Suppressor macrophage (primary cell): ENCODE data around the gene DMRTC2.
A peak's percentile ranks its signal among the peaks of the same experiment; 100 is the strongest.

Experiments
- DNase-seq, 4 experiments: peaks; one replicate each; pipeline ENCODE4 v3.0.0-alpha.2; 2020 to 2022

The DMRTC2 gene

DNA sequence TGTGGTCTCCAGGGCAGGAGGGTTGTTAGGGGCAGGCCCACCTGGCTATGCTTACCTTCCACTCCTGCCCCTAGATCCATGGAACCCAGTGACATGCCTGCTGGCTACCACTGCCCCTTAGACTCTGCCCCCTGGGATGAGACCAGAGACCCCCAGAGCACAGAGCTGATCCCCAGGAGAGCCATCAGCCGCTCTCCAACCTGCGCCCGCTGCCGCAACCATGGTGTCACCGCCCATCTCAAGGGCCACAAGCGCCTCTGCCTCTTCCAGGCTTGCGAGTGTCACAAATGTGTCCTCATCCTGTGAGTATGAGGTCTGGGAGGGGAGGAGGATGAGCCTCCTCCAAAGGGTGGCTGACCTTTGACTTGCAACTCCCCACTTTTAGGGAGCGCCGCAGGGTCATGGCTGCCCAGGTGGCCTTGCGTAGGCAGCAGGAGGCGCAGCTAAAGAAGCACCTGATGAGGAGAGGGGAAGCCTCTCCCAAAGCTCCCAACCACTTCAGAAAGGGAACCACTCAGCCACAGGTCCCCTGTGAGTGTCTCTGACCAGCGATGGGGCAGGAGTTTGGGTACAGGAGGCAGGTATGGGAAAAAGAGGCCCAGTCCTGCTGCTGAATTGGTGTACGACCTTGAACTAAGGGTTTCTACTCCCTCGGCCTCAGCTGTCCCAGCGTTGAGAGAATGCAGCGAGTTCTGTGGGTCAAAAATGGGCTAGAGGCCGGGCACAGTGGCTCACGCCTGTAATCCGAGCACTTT lies 2.7 kb downstream of the DMRTC2 start:
- no peak for DNase-seq

DNA sequence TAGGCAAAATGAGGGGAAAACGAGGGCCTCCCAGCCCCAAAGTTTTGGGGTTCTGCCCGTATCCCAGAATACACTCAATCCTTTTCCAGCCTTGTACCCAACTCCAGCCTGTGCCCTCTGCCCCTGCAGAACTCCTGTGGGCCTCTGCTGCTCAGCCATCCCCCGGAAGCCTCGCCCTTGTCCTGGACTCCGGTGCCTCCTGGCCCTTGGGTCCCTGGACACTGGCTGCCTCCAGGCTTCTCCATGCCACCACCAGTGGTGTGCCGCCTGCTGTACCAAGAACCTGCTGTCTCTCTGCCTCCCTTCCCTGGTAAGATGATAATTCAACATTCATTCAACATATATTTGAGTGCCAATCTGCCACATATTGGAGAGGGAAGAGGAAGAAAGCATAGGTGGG lies 3.8 kb downstream of the DMRTC2 start:
- no peak for DNase-seq

DNA sequence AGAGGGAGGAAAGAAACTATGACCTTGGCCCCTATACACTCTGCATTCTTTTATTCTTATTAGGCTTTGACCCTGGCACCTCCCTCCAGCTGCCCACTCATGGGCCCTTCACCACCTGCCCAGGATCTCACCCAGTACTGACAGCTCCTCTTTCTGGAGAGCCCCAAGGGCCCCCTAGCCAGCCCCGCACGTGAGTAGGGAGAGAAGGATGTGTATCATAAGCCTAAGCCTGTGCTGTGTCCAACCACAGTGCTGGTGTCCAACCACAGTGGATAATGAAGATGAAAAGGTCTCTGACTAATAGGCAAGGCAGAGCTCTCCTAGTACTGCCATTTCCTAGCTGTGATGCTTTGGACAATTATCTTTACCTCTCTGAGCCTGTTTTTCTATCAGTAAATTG lies 4.2 kb downstream of the DMRTC2 start:
- no peak for DNase-seq

DNA sequence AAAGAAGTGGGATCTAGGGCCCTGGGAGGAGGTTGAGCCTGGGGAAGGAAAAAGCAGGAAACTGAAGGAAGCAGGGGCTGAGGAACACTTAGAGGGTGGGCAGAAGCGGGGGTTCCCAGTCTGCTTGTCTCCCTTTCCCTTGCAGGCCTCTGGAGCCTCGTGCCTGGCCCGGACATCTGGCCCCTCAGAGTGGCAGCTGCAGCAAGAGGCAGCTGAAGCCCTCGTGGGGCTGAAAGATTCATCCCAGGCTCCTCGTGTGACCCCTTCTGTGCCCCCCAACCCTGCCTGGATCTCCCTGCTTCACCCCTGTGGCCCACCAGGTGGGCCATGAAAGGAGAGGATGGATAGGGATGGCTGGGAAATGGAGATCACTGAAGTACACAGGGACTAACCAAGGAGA lies 5.5 kb downstream of the DMRTC2 start:
- no peak for DNase-seq

DNA sequence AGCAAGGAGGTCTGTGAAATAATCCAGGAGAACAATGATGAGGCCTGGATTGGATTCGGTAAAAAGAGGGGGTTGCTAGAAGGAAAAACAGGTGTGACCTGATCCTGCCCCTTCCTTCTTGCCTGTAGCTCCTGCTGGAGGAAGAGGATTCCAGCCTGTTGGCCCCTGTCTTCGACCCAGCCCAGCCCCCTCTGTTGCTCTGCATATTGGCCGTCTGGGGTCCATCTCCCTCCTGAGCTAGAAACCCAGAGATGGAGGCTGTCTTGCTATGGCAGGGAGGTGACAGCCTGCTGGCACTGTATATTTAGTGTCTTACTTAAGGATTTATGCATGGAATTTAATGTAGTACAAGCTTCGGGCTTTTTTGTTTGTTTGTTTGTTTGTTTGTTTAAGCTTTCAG lies 6.6 kb downstream of the DMRTC2 start:
- DNase-seq, result no peak

DNA sequence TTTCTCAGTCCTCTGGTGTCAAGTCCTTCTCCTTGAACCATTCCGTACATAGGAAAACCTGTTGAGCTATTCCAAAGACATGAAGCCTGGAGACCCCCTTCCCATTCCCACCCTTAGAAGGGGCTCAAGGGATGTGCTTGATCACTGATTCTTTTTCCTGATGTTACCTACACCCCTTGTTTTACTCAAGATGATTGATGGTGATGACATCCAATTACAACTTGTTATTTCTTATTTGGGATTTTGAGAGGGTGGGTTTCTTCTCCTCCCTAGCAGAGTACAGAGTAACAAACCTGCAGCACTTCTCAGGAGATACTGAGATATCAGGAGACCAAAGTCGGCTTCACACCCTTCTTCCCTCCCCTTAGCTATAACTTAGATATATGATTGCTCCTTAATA lies 8.5 kb downstream of the DMRTC2 start:
- DNase-seq, result no peak

DNA sequence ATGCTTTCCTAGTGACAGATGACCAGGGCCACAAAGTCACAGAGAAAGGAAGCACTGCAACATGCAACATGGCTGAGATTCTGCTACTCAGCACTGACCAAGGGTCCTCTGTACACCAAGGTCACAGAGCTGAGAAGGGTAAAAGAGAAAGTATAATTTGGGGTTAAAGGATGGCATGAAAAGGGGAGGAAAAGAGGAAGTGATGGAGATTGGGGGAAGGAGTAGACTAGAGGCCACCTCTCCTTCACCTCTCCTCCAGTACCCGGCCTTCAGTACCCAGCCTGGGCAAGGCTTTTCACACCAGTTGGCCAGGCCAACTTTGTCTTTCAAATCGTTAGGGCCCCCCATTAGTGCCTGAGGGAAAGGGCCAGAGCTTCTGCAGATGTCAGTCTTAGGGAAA lies 8.9 kb downstream of the DMRTC2 start:
- DNase-seq, result no peak

DNA sequence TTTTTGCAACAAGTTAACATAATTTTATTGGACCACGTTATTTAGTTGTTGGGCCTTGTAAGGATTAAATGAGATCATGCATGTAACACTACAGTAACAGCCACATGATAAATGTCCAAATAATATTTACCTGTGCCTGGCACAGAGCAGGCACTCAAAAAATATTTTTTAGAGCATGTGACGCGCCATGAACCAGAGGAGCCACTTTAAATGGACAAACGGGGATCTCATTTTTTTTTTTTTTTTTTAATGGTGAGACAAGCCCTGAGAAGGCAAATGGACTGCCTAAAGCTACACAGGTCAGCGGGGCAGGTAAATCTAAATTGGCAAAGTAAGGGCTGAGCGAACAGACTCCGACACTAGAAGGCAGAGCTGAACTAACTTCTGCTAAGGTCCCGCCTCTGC lies 14.4 kb downstream of the DMRTC2 start:
- no peak for DNase-seq

DNA sequence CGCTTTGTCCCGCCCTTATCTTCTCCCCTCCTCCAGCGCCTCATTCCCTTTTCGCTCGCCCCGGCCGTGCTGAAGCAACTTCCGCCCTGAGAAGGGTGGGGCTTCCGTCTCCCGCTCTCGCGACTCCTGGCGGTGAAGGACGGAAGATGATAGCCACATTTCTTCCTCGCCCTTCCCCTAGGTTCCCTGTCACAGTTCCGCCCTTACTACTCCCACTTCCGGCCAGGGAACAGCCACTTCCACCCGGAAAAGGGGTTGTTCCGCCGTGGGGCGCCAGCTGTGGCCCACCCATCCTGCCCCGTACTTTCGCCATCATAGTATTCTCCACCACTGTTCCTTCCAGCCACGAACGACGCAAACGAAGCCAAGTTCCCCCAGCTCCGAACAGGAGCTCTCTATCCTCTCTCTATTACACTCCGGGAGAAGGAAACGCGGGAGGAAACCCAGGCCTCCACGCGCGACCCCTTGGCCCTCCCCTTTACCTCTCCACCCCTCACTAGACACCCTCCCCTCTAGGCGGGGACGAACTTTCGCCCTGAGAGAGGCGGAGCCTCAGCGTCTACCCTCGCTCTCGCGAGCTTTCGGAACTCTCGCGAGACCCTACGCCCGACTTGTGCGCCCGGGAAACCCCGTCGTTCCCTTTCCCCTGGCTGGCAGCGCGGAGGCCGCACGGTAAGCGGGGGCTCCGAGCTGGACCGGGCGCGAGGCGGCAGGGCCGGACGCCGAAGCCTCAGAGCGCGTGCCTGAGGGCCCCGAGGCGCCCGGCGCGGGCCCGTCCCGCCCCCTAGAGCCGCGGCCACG lies 15.0 kb downstream of the DMRTC2 start, which contains the start of gene RPS19:
Gene RPS19, plus strand, starts transcription at position 638 of the 801 bp plus-strand sequence. CDS start 520 bp downstream, outside the sequence.
- peak; percentile 99 for DNase-seq

DNA sequence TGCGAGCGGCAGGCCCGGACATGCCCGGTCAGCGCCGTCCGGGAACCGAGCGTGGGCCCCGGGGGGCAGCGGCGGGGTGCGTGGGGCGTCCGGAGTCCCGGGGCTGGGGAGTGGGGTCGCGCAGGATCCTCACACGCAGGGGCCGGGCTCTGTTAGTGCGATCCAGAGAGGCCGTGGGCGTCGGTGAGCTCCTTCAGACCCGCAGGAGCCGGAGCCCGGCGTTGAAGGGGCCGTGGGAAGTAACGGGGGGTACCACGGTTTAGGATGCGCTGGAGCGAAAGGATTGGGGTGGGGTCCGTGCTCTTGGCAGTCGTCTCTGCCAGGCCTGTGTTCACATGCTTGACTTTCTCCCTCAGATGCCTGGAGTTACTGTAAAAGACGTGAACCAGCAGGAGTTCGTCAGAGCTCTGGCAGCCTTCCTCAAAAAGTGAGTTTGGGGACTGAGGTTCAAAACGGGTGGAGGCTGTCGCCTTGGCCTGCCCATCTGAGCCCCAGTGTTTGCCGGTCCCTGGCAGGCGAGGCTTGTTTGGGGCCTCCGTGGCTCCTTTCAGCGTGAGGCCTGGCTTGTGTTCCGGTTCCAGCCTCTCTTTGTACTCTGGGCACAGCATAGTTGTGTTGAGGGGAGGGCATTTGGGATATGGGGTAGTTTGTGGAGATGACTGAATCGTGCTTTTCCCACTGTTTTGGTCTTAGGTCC lies 15.7 kb downstream of the DMRTC2 start:
- peak; percentile 15 to 32 (median 22) for DNase-seq

DNA sequence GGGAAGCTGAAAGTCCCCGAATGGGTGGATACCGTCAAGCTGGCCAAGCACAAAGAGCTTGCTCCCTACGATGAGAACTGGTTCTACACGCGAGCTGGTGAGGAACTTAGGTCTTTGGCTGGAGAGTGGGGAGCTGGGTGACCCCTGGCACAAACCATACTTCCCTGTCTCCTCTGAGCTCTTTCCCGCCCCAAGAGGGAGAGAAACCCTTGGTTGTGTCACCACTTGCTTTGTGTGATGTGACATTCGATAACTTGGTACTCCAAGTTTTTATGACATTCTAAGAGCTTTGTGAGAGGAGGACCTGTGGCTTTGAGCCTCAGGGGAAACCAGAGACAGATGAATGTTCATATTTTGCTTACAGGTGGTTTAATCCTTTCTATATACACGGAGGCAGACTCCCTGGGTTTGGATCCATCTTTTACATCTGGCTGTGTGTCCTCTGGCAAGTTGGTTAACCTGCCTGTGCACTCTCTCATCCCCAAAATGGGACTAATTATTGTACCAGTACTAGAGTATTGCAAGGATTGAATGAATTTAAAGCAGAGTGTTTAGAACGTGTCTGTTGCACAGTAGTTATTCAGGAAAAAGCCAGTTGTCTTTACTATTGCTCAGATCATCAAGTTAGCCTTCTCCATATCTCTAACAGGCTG lies 16.4 kb downstream of the DMRTC2 start:
- peak; percentile 21 to 54 (median 48) for DNase-seq

DNA sequence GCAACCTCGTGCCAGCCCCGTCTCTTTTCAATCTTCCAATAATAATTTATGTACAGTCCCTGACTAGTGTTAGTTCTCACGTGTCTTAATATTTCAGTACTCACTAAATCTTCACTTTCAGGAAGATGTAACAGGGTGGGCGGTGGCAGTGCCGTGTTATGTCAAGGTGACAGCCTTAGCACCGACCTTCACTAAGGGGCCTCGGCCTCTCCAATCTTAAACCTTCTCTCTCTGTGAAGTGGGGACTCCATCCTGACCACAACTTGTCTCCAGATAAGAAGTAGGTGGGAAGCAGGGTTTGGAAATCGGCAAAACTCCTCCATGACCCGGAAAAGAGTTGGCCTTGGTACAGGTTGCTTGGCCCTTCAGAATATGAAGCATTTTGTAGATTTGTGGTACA lies 17.0 kb downstream of the DMRTC2 start:
- DNase-seq, result no peak

DNA sequence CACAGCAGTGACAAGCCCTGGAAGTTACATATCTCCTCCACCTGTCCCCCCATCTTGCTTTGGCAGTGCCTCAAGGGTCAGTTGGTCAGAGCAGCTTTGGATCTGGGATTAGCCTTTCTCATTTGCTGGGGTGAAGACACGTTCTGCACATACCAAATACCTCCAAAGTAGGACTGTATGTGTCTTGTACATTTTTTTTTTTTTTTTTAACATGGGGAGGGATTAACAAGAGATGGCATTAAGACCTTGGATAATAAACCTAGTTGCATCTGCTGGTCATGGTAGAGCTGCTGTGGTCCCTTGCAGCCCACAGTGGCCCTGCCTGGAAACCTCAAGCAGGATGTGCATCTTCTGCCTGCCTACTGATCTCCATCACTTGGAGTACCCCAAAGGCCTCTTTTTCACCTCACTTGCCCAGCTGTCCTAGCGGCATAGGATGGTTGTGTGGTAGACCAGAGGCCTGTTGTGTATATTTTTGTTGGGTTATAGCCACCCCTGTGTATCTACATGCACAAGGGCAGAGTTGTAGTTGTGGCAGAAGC lies 17.7 kb downstream of the DMRTC2 start:
- no peak for DNase-seq

DNA sequence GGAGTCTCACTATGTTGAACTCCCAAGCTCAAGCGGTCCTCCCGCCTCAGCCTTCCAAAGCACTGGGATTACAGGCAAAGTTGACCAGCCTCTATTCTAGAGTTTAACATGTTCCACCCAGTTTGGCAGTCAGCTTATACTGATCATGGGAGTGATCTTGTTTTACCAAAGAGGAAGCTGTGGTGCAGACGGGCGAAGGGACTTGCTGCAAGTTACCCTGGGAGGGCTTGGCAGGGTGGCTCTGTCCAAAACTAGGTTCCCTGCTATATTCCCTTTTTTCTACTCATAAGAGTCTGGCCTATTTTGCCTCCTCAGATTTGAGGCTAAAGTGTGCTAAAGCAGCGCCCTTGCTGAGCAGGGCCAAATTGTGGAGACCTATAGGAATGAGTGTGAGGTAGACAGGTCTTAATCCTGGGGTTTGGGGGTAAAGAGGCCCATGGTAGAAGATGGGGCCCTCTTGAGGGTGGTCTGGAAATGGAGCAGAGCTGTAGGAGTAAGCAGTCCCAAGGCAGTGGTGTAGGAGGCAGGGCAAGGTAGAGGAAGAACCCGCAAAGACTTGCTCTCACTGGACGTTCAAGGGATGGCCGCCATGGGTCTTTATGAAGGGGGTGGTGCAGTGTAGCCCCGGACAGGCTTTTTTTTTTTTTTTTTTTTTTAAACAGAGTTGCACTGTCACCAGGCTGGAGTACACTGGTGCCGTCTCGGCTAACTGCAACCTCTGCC lies 18.5 kb downstream of the DMRTC2 start:
- peak; percentile 55 to 81 (median 76) for DNase-seq

DNA sequence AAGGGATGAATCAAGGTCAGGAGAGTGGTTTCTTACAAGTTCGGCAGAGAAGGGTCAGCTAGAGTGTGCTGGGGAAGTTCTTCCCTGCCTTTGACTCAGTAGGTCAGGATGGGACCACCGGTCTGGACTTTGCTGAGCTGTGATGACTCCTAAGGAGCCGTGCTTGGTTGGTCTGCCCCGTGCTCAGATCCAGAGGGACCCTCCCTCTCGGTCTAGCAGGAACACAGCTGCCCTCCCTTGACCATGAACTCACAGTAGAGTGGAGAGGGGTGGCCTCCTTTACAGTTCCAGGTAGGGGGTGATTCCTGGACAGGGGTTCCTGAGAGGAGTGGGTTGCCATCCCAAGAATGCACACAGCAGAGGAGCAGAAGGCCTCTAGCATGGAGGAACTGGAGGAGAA lies 19.5 kb downstream of the DMRTC2 start:
- no peak for DNase-seq

DNA sequence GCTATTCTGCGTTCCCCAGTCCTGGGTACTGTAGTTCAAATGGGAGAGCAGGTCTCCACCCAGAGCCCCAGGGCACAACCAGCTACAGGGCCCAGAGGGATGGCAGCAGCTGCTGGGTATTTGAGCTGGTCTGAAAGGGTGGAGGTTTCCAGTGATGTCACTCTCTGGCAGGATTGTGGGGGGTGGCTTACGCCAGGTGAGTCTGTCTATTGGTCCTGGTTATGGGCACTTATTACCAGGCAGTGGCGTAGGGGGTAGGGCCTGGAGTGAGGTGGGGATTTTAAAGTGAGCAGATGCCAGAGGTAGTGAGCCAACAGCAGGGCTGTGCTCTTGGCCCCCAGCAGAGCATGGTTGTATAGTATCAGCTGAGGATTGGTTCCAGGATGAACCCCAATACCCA lies 21.4 kb downstream of the DMRTC2 start:
- no peak for DNase-seq

DNA sequence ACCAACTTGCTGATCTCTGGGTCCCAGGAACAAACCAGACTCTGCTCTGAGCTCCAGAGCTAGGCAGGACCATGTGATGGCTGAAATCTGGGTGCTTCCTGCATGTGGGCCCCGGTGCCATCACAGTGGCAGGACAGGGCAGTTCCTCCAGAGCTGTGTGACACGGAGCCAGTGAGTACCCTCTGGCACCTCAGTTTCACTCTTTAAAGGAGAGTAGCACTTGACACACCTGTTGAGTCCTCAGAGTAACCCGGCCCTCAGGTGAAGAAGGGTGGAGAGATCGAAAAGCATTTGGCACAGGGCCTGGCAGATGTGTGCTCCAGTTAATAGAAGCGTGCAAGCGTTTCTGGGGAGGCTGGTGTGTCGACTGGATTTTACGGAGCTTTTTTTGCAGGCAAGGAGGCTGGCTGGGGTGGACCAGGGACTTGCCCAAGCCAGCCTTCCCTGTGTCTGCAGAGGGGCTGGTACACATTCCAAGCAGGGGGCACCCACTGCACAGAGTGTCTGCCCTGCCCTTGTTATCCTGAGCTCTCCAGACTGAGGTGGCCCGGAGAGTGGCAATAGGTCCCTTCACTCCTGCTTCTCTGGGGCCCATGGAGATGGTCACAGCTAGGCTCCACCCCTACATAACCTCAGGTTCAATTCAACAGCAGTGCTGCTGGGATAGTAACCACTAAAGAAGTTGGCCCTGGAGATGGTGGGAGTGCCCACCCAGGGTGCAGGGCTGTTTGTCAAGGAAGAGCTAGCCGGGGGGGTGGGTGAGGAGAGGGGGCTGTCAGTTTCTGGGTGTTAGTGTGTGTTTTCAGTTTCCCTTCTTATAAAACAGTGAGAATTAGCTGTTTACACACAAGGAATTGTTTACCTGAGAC lies 23.5 kb downstream of the DMRTC2 start:
- no peak for DNase-seq

DNA sequence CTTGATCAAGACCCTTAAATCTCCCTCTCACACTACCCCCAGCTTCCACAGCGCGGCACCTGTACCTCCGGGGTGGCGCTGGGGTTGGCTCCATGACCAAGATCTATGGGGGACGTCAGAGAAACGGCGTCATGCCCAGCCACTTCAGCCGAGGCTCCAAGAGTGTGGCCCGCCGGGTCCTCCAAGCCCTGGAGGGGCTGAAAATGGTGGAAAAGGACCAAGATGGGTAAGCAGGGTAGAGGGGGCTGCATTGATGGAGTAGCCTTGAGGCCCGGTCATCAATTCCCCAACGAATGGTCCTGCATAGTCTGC lies 24.1 kb downstream of the DMRTC2 start:
- no peak for DNase-seq

DNA sequence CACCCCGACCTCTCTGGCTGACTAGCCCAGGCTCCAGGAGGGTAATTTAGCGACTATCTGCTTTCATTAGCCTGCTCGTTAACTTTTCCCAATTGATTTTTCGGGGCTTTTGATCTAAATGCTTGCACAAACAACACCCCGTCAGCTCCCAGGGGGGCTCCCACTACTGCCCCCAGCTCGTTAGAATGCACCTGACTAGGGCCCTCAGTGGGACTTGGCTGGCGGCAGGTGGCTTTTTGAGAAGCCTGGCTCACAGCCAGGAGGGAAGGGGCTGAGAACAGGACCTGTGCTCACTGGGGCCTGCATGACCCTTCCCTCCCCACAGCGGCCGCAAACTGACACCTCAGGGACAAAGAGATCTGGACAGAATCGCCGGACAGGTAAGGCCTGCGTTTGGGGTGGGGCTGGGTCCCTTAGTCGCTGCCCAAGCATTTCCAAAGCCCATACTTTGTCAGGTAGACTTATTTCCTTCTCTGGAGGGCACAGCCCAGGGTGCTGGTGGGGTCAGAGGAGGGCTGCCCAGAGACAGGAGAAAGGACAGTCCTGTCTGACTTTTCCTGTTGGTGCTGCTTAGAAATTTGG lies 24.6 kb downstream of the DMRTC2 start:
- no peak for DNase-seq

DNA sequence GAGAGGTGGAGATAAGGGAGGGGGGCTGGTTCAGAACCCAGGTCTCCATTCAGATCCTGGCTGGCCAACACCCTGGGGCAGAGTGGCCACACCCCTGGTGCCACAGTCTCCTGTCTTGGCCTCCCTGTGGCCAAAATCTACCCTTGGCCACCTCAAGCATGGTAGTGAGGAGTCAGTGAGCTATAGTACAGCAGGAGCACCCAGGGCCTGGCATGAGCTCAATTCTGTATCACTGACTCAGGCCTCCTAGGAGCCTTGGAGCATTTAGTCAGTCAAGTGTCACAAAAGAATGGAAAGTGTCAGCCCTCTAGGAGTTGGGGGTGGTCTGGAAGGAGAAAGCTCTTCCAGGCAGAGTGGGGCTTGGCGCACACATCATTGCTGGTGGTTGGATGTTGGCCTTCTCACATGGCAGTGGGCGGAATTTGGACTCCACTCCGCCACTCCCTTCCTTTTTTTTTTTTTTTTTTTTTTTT lies 25.6 kb downstream of the DMRTC2 start:
- DNase-seq, result peak in 3 of 4 experiments; percentile 16 to 73 (median 68)
